Testis (tissue), 3 donors: ENCODE results near the gene MARS1. TPM values are rescaled to one million over a fixed set of nuclear protein-coding genes. Genes with fewer than 3 reads are reported as not detected.
"Not testable (repeated sequence)": the region's sequence is repeated elsewhere in the genome, so short reads cannot be mapped to it uniquely, and the experiment has no call there.

Source experiments
- DNase-seq: peaks from one replicate; pipeline ENCODE4 v3.0.0-alpha.2; 2019
- H3K27ac ChIP-seq, 2 donors: fragments of 200-600 bp; sonication (generic); one replicate each; pipeline ENCODE4 v1.5.1; 2019
- H3K27me3 ChIP-seq: fragments of 200-600 bp; sonication (generic); one replicate; pipeline ENCODE4 v1.5.1; 2019
- H3K36me3 ChIP-seq: fragments of 200-600 bp; sonication (generic); one replicate; pipeline ENCODE4 v1.5.1; 2017; ENCODE audit warnings: low read depth; ENCODE audit errors: missing control alignments
- H3K4me1 ChIP-seq: fragments of 200-600 bp; sonication (generic); one replicate; pipeline ENCODE4 v1.5.1; 2019
- H3K4me3 ChIP-seq, 2 donors: fragments of 200-600 bp; sonication (generic); one replicate each; pipeline ENCODE4 v1.5.1; 2017 to 2019
- H3K9me3 ChIP-seq: fragments of 200-600 bp; sonication (generic); one replicate; pipeline ENCODE4 v1.5.1; 2017
- POLR2A ChIP-seq: fragments of 450-650 bp; IDR thresholded peaks from one replicate; pipeline ENCODE4 v1.6.1; 2017; ENCODE audit warnings: antibody characterized with exemption, mild to moderate bottlenecking, moderate library complexity
- WGBS, 2 donors: methylation state at CpG; one replicate each; pipeline ENCODE4 v1.1.5; 2018; 5-methylcytosine and 5-hydroxymethylcytosine counted together
- intact Hi-C: fragments of 100-400 bp; cut with DNase I; formaldehyde crosslinking; loops from one replicate; pipeline ENCODE4 v1.15.1; 2023; ENCODE audit warnings: low total_unique reads
- polyA plus RNA-seq: library from polyadenylated mRNA; stranded (reverse); fragments of 350-450 nt; fragmentation: Illumina TruSeq; extraction: RNeasy Lipid Tissue Mini Kit (QIAGEN cat#74804); gene quantifications from one replicate; pipeline ENCODE4 v1.2.3, GENCODE V29; 2014; ENCODE audit warnings: low read depth, low replicate concordance; ENCODE audit not compliant: insufficient read depth
- total RNA-seq, 2 donors: library from RNA; depleted of rRNA; stranded (reverse); fragments of >200 nt; gene quantifications; one replicate each; pipeline ENCODE4 v1.2.3, GENCODE V29; 2016
- TF ChIP-seq, protein P1 (sequence below), 3 experiments: fragments of 450-650 bp in 2 of 3; fragments of 200-600 bp in 1 of 3; sonication (generic) in 1 of 3; IDR thresholded peaks; one replicate each; pipeline ENCODE4 v1.5.1; 2016 to 2019; ENCODE audit warnings: antibody characterized with exemption in 3 of 3, mild to moderate bottlenecking in 2 of 3, moderate library complexity in 1 of 3

Gene MARS1
- total and polyA plus RNA-seq, 3 donors from 2014 or later, result 90.6 to 144 (median 105) TPM

DNA sequence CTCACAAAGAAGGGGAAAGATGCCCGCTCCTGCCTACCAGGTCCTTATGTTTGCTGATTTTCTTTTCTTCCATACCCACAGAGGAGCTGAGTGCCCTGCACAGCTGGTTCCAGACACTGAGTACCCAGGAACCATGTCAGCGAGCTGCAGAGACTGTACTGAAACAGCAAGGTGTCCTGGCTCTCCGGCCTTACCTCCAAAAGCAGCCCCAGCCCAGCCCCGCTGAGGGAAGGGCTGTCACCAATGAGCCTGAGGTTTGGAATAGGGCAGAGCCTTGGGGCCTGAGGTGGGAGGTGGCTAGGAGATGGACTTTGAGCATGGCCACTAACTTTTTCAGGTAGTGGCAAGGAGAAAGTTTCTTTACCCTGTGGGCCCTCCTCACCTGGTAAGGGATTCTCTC lies 2.3 kb downstream of the MARS1 start:
- intact Hi-C loops, result no loop called here
- Histone ChIP-seq H3K27ac (no peak overlapping the region), H3K9me3 (no peaks in the 10 kb centered on the region), H3K4me1 (peaks cover 9% of the 10 kb centered on the region), H3K4me3 (no peak overlapping the region), H3K27me3 (no peaks in the 10 kb centered on the region), H3K36me3 (no peaks in the 10 kb centered on the region)
- 94 to 96% methylated on average over 1 to 4 of the region's 4 CpGs for whole genome bisulfite sequencing, 2 donors
- DNase-seq, result no peak
- TF ChIP-seq, protein P1, sequence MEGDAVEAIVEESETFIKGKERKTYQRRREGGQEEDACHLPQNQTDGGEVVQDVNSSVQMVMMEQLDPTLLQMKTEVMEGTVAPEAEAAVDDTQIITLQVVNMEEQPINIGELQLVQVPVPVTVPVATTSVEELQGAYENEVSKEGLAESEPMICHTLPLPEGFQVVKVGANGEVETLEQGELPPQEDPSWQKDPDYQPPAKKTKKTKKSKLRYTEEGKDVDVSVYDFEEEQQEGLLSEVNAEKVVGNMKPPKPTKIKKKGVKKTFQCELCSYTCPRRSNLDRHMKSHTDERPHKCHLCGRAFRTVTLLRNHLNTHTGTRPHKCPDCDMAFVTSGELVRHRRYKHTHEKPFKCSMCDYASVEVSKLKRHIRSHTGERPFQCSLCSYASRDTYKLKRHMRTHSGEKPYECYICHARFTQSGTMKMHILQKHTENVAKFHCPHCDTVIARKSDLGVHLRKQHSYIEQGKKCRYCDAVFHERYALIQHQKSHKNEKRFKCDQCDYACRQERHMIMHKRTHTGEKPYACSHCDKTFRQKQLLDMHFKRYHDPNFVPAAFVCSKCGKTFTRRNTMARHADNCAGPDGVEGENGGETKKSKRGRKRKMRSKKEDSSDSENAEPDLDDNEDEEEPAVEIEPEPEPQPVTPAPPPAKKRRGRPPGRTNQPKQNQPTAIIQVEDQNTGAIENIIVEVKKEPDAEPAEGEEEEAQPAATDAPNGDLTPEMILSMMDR (IDR thresholded peaks at IDR 0.05), result no peak
- no peak for TF ChIP-seq POLR2A

DNA sequence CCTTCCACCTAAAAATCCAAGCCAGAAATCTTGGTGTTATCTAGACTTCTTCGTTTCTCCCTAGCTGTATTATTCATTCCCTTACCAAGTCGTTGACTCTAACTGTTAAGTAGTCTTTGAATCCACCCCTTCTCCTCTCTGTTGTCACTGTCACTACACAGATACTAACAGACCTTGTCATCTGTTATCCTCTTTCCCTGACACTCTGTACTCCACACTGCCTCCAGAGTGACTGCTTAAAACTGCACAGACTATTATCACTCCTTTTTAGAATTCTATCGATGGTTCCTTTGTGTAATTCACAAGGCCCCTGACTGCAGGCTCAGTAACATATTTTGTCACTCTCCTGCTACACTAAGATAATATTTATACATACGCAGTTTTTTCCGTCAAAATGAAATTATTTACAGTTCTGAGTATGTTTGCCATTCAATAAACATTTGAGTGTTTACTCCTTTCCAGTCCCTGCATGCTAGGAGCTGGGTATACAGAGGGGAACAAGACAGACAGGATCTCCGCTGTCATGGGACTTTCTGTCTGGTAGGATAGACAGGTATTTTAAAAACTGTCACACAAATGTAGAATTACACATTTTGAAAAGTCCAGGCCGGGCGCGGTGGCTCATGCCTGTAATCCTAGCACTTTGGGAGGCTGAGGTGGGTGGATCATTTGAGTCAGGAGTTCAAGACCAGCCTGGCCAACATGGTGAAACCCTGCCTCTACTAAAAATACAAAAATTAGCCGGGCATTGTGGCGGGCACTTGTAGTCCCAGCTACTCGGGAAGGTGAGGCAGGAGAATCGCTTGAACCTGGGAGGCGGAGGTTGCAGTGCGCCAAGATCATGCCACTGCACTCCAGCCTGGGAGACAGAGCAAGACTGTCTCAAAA lies 3.8 kb downstream of the MARS1 start:
- no peak overlapping the region for H3K27ac ChIP-seq
- H3K9me3 ChIP-seq, result no peaks in the 10 kb centered on the region
- no peak for DNase-seq
- 90% methylated on average over 15 of the region's 15 CpGs for WGBS, 2 donors
- H3K4me1 ChIP-seq, result peaks cover 9% of the 10 kb centered on the region
- no peak overlapping the region for H3K4me3 ChIP-seq
- no peaks in the 10 kb centered on the region for H3K27me3 ChIP-seq
- TF ChIP-seq, protein P1 (IDR thresholded peaks at IDR 0.05), result no peak
- TF ChIP-seq POLR2A, result no peak
- intact Hi-C loops, result no loop called here
- H3K36me3 ChIP-seq, result no peaks in the 10 kb centered on the region

- H3K36me3 ChIP-seq, intact Hi-C loops: not testable (repeated sequence)
- 93 to 100% methylated on average over 3 to 46 of the region's 48 CpGs for whole genome bisulfite sequencing, 2 donors
Observed at GRCh38 chr12:57495051-57495701, 7.3 kb downstream of the MARS1 start.

DNA sequence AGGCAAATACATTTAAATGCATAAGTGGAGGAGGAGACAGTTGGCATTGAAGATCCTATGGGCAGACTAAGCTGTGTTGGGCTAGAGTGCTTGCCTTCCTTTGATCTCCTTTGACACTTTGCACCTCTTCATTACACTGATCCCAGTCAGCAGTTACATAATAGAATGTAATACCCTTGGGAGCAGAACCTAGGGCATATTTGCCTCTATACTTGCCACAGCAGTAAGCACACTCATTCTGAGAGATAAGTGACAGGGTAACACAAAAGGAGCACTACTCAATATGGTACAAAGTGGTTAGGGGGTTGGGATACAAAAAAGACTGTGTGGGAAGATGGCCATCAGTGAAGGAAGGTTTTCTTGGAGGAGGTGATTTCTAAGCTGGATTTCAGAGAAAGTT lies 9.0 kb downstream of the MARS1 start:
- DNase-seq, result no peak
- no peaks in the 10 kb centered on the region for H3K4me1 ChIP-seq
- no peak overlapping the region for H3K27ac ChIP-seq
- no peaks in the 10 kb centered on the region for H3K36me3 ChIP-seq
- TF ChIP-seq, protein P1 (IDR thresholded peaks at IDR 0.05), result no peak
- no peak for TF ChIP-seq POLR2A
- no peaks in the 10 kb centered on the region for H3K9me3 ChIP-seq
- no peaks in the 10 kb centered on the region for H3K27me3 ChIP-seq
- H3K4me3 ChIP-seq, result no peak overlapping the region
- intact Hi-C loops, result no loop called here

More at GRCh38 chr12:57495051-57495701, 7.3 kb downstream of the MARS1 start:
- not testable (repeated sequence) for H3K27ac ChIP-seq, DNase-seq, H3K4me3 ChIP-seq, H3K4me1 ChIP-seq, H3K9me3 ChIP-seq, H3K27me3 ChIP-seq

DNA sequence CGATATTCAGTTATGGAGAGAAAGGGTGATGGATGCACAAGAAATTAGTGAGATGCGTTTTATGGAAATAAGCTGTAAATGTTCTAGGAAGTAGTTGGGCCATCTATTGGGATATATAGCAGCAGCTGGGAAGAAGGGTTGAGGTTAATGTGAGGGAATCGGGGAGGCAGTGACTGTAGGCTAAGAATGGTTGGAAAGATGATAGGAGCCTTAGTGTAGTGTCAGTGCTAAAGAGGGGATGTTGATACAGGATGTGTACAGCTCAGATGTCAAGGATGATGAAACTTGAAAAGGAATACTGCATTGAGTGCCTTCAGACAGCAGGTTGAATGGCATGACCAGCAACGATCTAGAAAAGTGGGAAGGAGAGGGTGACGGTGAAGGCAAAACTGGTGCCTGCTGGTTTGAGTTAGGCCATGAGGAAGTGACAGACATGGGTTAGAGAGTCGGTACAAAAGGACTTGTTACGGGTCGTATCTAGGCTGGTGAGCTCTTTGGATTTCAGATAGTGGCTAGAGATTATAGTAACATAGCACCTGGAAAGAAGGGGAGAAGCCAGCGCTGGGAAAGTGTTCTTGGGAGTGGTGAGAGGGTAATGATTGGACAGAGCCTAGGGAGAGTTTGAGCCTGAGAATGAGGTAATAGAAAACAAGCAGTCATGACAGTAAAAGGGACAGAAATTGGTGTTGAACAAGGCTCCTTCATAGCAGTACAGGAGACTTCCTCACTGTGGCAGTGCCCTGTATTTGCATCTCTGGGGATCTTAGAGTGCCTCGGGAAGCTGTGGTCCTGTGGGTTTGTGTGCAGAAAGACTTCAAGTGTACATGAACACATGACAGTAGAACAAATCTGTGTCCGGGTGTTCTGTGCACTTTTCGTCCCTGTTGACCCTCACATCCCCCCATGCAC lies 9.6 kb downstream of the MARS1 start:
- no peaks in the 10 kb centered on the region for H3K9me3 ChIP-seq
- no peak overlapping the region for H3K4me3 ChIP-seq
- 89 to 92% methylated on average over 12 of the region's 12 CpGs for WGBS, 2 donors
- intact Hi-C loops, result no loop called here
- no peaks in the 10 kb centered on the region for H3K4me1 ChIP-seq
- DNase-seq, result no peak
- H3K27me3 ChIP-seq, result no peaks in the 10 kb centered on the region
- TF ChIP-seq POLR2A, result no peak
- TF ChIP-seq, protein P1 (IDR thresholded peaks at IDR 0.05), result no peak
- H3K27ac ChIP-seq, result no peak overlapping the region
- H3K36me3 ChIP-seq, result no peaks in the 10 kb centered on the region
